SJCRH30 (cell line): ENCODE results near the gene LCN1. TPM values are rescaled to one million over a fixed set of nuclear protein-coding genes. Genes with fewer than 3 reads are reported as not detected.
A peak's percentile ranks its signal among the peaks of the same experiment; 100 is the strongest.

Experiments
- DNase-seq, 2 experiments: peaks; one replicate each; pipeline ENCODE4 v3.0.0-alpha.2; 2015 to 2020
- H3K27ac ChIP-seq: fragments of 250-450 bp; sonication (Bioruptor Pico); 2 replicates; pipeline ENCODE4 v1.5.1; 2020; ENCODE audit warnings: mild to moderate bottlenecking, moderate library complexity
- H3K27me3 ChIP-seq: fragments of 250-450 bp; sonication (Bioruptor Pico); 2 replicates; pipeline ENCODE4 v1.5.1; 2020; ENCODE audit warnings: mild to moderate bottlenecking, moderate library complexity
- H3K36me3 ChIP-seq: fragments of 250-450 bp; sonication (Bioruptor Pico); 2 replicates; pipeline ENCODE4 v1.5.1; 2020; ENCODE audit warnings: mild to moderate bottlenecking, moderate library complexity
- H3K4me1 ChIP-seq: fragments of 250-450 bp; sonication (Bioruptor Pico); 2 replicates; pipeline ENCODE4 v1.5.1; 2020; ENCODE audit warnings: mild to moderate bottlenecking, moderate library complexity
- H3K4me3 ChIP-seq: fragments of 250-450 bp; sonication (Bioruptor Pico); 2 replicates; pipeline ENCODE4 v1.5.1; 2020; ENCODE audit warnings: mild to moderate bottlenecking, moderate library complexity
- H3K9me3 ChIP-seq: fragments of 250-450 bp; sonication (Bioruptor Pico); replicated peaks from 2 replicates; pipeline ENCODE4 v1.5.1; 2020; ENCODE audit warnings: mild to moderate bottlenecking, moderate library complexity
- total RNA-seq: library from RNA; depleted of rRNA; stranded (reverse); fragments of >200 nt; shearing (Covaris generic); gene quantifications from 2 replicates; pipeline ENCODE4 v1.2.3, GENCODE V29; 2014

The LCN1 gene
- total RNA-seq, 1 experiment from 2014 or later, result not detected

DNA sequence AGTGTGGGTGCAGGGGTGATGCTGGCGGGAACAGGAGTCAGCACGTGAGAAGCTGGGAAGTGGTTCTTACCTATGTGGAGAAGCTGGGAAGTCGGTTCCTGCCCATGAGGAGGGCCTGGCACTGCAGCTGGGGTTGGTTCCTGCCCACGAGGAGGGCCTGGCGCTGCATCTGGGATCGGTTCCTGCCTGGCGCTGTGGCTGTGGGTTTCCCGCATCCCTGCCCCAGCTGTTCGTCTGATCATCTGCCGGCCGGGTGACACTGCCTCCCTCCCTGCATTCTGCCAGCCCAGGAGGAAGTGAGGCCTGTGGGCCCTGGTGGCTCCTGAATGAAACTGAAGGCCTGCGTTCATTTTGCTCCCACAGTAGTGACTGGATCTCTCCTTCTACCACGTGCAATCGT lies 29.8 kb downstream of the LCN1 start:
- peak in 1 of 2 experiments; percentile 21 for DNase-seq
- H3K36me3 ChIP-seq, result no peaks in the 10 kb centered on the region
- no peaks in the 10 kb centered on the region for H3K4me1 ChIP-seq

DNA sequence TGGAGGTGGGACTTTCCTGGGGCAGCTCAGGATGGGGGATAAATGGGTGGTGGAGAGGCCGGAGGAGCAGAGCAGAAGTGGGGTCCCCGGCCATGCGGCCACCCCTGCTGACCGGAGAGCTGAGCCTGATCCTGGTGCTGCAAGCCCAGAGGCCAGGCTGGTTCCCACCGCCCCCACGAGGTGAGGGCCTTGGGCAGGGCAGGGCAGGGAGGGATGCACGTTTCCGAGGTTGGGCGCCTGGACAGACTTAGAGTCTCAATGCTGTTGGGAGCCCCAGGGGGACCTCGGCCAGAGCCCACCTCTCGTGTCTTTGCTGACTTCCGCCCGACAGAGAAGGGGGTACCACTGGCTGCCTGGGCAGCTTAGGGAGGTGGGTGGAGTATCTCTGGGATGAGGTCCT lies 30.2 kb downstream of the LCN1 start:
- Histone ChIP-seq H3K36me3 (no peaks in the 10 kb centered on the region), H3K9me3 (no peaks in the 10 kb centered on the region), H3K4me1 (no peaks in the 10 kb centered on the region), H3K27me3 (peaks cover 29% of the 10 kb centered on the region), H3K27ac (no peak overlapping the region), H3K4me3 (no peak overlapping the region)
- DNase-seq, result no peak

More for the DNA sequence above, 29.8 kb downstream of the LCN1 start:
- Histone ChIP-seq H3K9me3 (no peaks in the 10 kb centered on the region), H3K27me3 (peaks cover 29% of the 10 kb centered on the region), H3K27ac (no peak overlapping the region), H3K4me3 (no peak overlapping the region)

DNA sequence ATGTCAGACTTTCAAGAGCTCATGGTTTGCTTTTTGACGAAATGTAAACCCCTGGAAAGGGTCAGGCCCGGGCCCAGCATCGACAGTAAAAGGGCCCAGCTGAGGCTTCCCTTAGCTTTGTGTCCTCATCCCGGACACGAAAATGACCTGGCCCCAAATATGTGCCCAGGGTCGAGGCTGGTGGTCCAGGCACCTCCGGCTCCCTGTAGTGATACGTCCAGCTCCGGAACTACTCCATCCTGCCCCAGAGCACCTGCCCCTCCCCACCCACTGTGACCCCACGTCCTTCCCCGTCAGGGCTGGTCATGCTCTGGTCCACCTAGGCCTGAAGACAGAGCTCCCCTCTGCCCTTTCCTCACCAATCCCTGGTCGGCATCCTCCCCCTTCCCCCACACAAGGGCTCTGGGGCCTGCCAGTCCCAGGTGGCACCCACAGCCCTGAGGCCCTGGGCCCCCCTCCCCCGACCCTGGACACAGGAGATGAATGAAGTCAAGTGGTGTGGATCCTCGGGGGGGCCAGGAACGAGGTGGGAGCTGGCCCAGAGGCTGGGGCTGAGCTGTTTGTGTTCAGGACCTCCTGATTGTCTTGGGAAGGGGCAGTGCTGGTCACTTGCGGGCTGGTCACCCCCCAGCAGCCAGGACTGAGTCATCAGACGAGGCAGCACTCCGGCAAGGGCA lies 30.9 kb downstream of the LCN1 start:
- H3K27ac ChIP-seq, result no peak overlapping the region
- no peak overlapping the region for H3K4me3 ChIP-seq
- no peaks in the 10 kb centered on the region for H3K4me1 ChIP-seq
- DNase-seq, result no peak
- H3K27me3 ChIP-seq, result peaks cover 29% of the 10 kb centered on the region
- no peaks in the 10 kb centered on the region for H3K9me3 ChIP-seq
- H3K36me3 ChIP-seq, result no peaks in the 10 kb centered on the region

DNA sequence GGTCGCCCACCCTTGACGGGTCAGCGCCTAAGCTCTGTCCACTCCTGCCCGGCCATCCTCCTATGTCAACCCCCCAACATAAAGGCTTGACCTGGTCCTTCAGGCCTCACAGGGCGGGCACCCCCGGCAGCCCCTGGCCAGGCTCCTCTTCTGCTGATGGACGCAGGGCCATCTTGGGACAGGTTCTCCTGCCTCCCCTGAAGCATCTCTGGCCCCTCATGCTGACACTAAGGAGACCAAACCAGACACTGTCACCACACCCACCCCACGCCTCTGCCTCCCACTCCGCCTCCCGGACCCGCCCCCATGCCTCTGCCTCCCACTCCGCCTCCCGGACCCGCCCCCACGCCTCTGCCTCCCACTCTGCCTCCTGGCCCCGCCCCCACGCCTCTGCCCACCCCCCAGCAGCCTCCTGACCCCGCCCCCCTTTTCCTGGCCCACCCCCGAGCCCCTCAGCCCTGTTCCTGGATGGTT lies 31.5 kb downstream of the LCN1 start:
- H3K27ac ChIP-seq, result no peak overlapping the region

DNA sequence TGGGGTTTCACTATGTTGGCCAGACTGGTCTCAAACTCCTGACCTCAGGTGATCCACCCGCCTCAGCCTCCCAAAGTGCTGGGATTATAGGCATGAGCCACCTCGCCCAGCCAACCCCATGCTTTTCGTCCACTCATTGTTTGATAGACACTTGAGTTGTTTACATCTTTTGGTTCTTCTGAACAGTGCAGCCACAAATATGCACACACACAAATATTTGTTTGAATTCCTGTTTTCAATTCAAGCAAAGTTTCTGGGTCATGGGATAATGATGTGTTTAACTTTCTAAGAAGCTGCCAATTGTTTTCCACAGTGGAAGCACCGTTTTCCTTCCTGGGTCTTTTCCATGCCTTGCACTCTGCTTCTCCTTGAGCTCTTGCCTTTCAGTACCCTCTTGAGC lies 33.5 kb downstream of the LCN1 start:
- Histone ChIP-seq H3K27ac (no peak overlapping the region), H3K4me3 (no peak overlapping the region), H3K27me3 (peaks cover 19% of the 10 kb centered on the region), H3K36me3 (no peaks in the 10 kb centered on the region), H3K9me3 (no peaks in the 10 kb centered on the region), H3K4me1 (no peaks in the 10 kb centered on the region)
- no peak for DNase-seq

More for the DNA sequence above, 31.5 kb downstream of the LCN1 start:
- no peak for DNase-seq
- Histone ChIP-seq H3K4me3 (no peak overlapping the region), H3K4me1 (no peaks in the 10 kb centered on the region), H3K9me3 (no peaks in the 10 kb centered on the region), H3K36me3 (no peaks in the 10 kb centered on the region), H3K27me3 (peaks cover 23% of the 10 kb centered on the region)

DNA sequence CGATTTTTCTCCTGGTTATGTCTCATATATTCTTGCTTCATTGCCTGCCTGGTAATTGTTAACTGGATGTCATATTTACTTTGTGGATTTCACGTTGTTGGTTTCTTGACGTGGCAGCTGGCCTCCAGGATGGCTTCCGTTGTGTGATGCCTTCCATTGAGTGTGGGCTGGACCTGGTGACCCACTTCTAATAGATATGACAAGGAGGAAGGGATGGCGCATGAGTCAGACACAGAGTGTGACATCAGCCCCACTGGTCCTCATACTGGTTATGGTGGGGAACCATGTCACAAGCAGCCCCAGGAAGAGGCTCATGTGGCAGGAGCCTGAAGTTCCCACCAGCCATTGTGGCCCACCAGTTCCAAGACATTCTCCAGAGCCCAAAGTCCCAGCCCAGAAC lies 34.0 kb downstream of the LCN1 start:
- H3K27ac ChIP-seq, result no peak overlapping the region
- no peak for DNase-seq
- no peaks in the 10 kb centered on the region for H3K36me3 ChIP-seq
- H3K4me1 ChIP-seq, result no peaks in the 10 kb centered on the region
- peaks cover 17% of the 10 kb centered on the region for H3K27me3 ChIP-seq
- H3K4me3 ChIP-seq, result no peak overlapping the region
- H3K9me3 ChIP-seq, result no peaks in the 10 kb centered on the region

DNA sequence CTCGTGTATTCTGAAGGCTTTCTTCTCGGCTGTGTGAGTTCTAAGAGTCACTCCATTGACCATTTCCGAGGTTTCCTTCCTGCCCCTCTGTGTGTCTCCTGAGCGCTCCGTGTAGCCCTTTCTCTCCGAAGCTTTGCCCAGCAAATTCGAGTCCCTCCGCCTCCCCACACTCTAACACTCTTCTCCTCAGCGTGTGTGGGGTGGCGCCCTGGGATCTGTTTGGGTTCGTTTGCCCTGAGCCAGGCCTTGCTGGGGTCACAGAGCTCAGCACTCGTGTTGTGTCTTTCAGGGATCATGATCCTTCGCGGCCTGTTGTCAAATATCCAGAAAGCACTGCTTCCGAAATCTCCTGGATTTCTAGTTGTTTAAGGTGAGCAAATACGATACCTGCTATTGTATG lies 34.7 kb downstream of the LCN1 start:
- no peaks in the 10 kb centered on the region for H3K9me3 ChIP-seq
- no peak overlapping the region for H3K27ac ChIP-seq
- H3K27me3 ChIP-seq, result peaks cover 10% of the 10 kb centered on the region
- H3K4me3 ChIP-seq, result no peak overlapping the region
- H3K4me1 ChIP-seq, result no peaks in the 10 kb centered on the region
- H3K36me3 ChIP-seq, result no peaks in the 10 kb centered on the region
- no peak for DNase-seq

DNA sequence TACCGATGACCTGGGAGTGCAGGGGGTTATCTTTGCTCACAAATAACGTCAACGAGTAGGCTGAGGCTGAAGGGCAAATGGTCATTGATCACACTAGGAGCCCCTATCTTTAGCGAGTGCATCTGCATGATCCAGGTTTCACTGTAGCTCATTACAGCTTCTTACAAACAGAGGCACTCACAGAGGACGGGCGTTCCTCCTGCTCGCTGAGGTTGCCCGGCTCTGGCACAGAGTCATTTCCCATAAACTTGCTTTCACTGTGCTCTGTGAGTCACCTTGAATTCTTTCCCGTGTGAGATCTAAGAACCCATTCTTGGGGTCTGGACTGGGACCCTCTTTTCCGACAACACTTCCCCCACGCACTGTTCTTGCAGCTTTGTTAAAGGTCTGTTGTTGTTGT lies 38.4 kb downstream of the LCN1 start:
- Histone ChIP-seq H3K27me3 (peaks cover 7% of the 10 kb centered on the region; the same call in 1 of the 2 replicates), H3K4me3 (no peak overlapping the region), H3K36me3 (no peaks in the 10 kb centered on the region), H3K4me1 (no peaks in the 10 kb centered on the region), H3K9me3 (no peaks in the 10 kb centered on the region), H3K27ac (no peak overlapping the region)
- no peak for DNase-seq

DNA sequence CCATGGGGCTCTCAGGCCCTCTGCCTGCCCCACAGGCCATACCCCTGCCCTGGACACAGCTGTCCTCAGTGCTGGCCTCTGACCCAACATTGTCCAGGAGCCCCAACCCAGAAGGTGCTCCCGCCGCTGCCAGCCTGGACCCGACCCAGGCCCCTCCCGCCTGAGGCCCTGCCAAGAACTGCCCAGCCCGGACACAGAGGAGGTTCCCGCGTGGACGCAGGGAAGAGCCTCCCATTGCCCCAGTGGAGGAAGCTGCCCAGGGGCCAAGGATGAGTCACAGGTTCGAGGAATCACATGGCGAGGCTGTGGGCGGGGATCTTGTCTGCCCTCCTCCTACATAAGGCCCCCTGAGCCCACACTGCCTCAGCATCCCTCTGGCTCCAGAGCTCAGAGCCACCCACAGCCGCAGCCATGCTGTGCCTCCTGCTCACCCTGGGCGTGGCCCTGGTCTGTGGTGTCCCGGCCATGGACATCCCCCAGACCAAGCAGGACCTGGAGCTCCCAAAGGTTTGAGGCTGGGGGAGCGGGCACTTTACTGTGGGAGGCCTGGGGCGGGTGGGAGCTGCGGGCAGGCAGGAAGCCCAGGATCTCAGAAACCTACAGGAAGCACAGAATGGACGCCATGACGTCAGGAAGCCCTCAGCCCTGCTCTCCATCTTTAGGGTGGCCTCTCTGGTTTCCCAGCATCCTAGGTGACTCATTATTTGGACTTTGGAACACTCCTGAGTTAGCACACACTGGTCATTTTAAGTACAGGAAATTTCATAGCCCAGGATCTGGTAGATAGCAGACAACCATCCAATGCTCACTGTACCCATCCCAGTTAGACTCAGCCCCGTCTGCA lies 40.4 kb downstream of the LCN1 start, which contains the start of gene PAEP:
TSS of gene PAEP (plus strand) at position 366 of the 844 bp plus-strand sequence.
- Histone ChIP-seq H3K4me3 (no peak within 1 kb of the TSS), H3K9me3 (no peaks in the 10 kb centered on the region), H3K36me3 (no peaks in the 10 kb centered on the region), H3K27ac (no peak within 1 kb of the TSS), H3K4me1 (no peaks in the 10 kb centered on the region), H3K27me3 (peaks cover 8% of the 10 kb centered on the region; the same call in 1 of the 2 replicates)
- no peak for DNase-seq

DNA sequence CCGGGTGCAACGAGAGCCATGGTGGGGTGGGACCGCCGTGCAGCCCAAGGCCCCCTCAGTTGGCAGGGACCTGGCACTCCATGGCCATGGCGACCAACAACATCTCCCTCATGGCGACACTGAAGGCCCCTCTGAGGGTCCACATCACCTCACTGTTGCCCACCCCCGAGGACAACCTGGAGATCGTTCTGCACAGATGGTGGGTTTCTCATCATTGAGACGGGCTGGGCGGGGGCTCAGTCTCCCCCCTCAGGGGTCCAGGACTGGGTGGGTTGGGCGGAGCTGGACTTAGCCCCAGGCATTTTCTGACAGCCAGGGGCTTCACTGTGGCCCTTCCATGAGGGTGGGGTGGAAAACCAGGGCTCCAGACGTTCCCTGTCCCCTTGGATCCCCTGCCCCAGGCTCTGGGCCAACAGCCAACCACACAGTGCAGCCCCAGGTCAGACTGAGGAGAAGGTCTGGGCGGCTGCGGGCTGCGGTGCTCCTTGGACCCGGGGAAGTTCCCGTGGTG lies 41.0 kb downstream of the LCN1 start:
- DNase-seq, result no peak
- H3K27me3 ChIP-seq, result peaks cover 8% of the 10 kb centered on the region; the same call in 1 of the 2 replicates
- no peaks in the 10 kb centered on the region for H3K4me1 ChIP-seq
- H3K36me3 ChIP-seq, result no peaks in the 10 kb centered on the region
- H3K27ac ChIP-seq, result no peak overlapping the region
- H3K4me3 ChIP-seq, result no peak overlapping the region
- H3K9me3 ChIP-seq, result no peaks in the 10 kb centered on the region

DNA sequence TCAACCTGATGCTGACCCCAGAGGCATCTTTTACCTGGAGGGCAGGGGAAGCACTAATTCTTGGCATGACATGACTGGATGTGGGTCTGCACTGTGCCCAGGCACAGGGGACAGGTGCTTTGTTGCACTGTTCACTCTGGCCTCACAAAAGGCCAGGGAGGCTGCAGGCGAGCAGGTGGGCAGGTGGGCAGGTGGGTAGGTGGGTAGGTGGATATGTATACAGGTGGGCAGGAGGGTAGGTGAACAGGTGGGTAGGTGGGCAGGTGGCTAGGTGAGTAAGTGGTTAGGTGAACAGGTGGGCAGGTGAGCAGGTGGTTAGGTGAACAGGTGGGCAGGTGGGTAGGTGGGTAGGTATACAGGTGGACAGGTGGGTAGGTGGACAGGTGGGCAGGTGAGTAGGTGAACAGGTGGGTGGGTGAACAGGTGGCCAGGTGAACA lies 41.8 kb downstream of the LCN1 start:
- no peak for DNase-seq
- Histone ChIP-seq H3K27me3 (peaks cover 9% of the 10 kb centered on the region; the same call in 1 of the 2 replicates), H3K9me3 (no peaks in the 10 kb centered on the region), H3K4me1 (no peaks in the 10 kb centered on the region), H3K36me3 (no peaks in the 10 kb centered on the region), H3K27ac (no peak overlapping the region), H3K4me3 (no peak overlapping the region)

DNA sequence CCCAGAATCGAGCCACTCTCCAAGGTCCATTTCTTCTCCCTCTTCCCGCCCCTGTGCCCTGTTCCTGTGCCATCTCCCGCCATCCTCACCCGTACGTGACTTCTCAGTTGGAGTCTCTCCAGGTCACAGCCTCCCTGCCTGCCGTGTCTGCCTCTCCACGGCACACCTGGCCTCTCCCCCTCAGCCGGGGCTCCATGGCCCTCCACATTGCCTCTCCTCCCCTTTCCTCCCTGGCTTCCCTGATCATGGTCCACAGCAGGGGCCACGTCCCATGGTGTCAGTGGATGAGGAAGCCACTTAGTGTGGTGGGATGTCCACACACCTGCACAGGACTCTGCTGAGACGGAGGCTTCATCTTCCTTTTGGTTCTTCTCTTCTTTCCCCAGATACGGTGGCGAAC lies 42.6 kb downstream of the LCN1 start:
- Histone ChIP-seq H3K4me1 (no peaks in the 10 kb centered on the region), H3K9me3 (no peaks in the 10 kb centered on the region)
- DNase-seq, result no peak

DNA sequence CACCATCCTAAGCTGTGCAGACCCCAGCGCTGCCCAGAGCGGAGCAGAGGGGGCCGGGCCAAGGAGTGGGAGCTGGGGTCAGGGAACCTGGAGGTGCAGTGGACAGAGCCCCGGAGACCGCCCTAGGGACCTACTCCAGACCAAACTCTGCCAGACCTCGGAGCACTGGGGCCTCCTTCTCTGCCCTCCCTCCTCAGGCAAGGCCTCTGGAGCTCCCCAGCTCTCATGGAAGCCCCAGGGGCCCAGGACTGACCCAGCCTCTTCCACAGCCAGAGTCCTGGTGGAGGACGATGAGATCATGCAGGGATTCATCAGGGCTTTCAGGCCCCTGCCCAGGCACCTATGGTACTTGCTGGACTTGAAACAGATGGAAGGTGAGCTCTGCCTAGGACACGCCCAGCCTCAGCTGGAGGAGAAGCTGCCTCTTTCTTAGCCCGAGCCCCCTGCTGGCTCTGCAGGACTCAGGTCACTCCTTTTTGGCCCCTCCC lies 43.9 kb downstream of the LCN1 start:
- H3K27ac ChIP-seq, result no peak overlapping the region
- no peaks in the 10 kb centered on the region for H3K36me3 ChIP-seq
- no peak overlapping the region for H3K4me3 ChIP-seq
- H3K9me3 ChIP-seq, result no peaks in the 10 kb centered on the region
- H3K27me3 ChIP-seq, result peaks cover 11% of the 10 kb centered on the region; the same call in 1 of the 2 replicates
- H3K4me1 ChIP-seq, result no peaks in the 10 kb centered on the region
- no peak for DNase-seq

More for the DNA sequence above, 42.6 kb downstream of the LCN1 start:
- Histone ChIP-seq H3K27ac (no peak overlapping the region), H3K36me3 (no peaks in the 10 kb centered on the region), H3K4me3 (no peak overlapping the region), H3K27me3 (peaks cover 11% of the 10 kb centered on the region; the same call in 1 of the 2 replicates)

DNA sequence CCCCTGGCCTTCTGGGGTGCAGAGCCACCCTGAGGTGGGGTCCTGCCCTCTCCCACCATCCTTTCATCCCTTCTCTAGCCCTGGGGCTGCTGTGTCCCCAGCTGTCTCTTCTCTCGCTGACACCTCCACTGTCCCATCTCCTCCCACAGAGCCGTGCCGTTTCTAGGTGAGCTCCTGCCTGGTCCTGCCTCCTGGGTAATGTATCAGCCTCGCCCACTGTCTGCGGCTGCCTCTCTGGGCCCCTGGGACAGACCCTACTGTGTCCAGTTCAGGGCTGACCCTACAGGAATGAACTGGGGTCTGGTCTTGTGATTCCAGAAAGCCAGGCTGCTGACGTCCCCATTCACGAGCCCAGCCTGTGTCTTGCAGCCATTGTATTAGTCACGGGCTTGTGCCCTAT lies 44.4 kb downstream of the LCN1 start:
- H3K4me3 ChIP-seq, result no peak overlapping the region
- DNase-seq, result no peak
- H3K36me3 ChIP-seq, result no peaks in the 10 kb centered on the region
- no peaks in the 10 kb centered on the region for H3K9me3 ChIP-seq
- H3K4me1 ChIP-seq, result no peaks in the 10 kb centered on the region
- no peak overlapping the region for H3K27ac ChIP-seq
- H3K27me3 ChIP-seq, result peaks cover 11% of the 10 kb centered on the region; the same call in 1 of the 2 replicates

DNA sequence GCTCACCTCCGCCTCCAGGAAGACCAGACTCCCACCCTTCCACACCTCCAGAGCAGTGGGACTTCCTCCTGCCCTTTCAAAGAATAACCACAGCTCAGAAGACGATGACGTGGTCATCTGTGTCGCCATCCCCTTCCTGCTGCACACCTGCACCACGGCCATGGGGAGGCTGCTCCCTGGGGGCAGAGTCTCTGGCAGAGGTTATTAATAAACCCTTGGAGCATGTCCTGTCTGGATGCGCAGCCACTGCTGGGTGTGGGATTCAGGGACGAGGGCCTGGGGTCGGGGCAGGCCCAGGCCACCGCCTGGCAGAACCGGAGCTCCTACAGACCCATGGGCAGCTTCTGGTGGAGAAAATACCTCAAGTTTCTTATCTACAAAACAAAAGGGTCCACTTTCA lies 45.3 kb downstream of the LCN1 start:
- Histone ChIP-seq H3K4me3 (no peak overlapping the region), H3K4me1 (no peaks in the 10 kb centered on the region), H3K27me3 (peaks cover 11% of the 10 kb centered on the region; the same call in 1 of the 2 replicates), H3K36me3 (no peaks in the 10 kb centered on the region), H3K27ac (no peak overlapping the region), H3K9me3 (no peaks in the 10 kb centered on the region)
- no peak for DNase-seq
